CD4-positive, alpha-beta T cell (primary cell): ENCODE measurements around the gene TSPAN9. TPM values are rescaled to one million over a fixed set of nuclear protein-coding genes. Genes with fewer than 3 reads are reported as not detected.

ENCODE experiments used
- ATAC-seq: fragments of 200-7000 bp; cut with Tn5 transposase; one replicate; pipeline ENCODE4 v1.10.0; 2022; ENCODE audit warnings: mild to moderate bottlenecking; ENCODE audit not compliant: poor library complexity
- CTCF ChIA-PET: fragments of 350-600 bp; sonication (Branson Sonifier 250); formaldehyde crosslinking; loops from one replicate; lab custom pipeline; 2021; ENCODE audit warnings: antibody characterized with exemption, inconsistent platforms; lab: Charles Lee
- POLR2A ChIA-PET: fragments of 350-600 bp; sonication (Branson Sonifier 250); formaldehyde crosslinking; loops from one replicate; lab custom pipeline; 2021; ENCODE audit warnings: antibody characterized with exemption, inconsistent platforms; lab: Charles Lee
- DNase-seq, 14 experiments: peaks; one replicate each; pipeline ENCODE4 v3.0.0-alpha.2; 2013 to 2020; ENCODE audit warnings: mixed read lengths in 2 of 14
- H3K27ac ChIP-seq, 2 donors: one replicate each; pipeline versions ENCODE4 v1.5.1 to v1.7.0; 2013; ENCODE audit warnings: low read length in 2 of 2, low read depth in 1 of 2, mild to moderate bottlenecking in 1 of 2
- H3K27me3 ChIP-seq, 2 experiments: 1 replicate in 1 of 2; 2 replicates in 1 of 2; pipeline versions ENCODE4 v1.6.1 to v1.7.0; 2013; ENCODE audit warnings: low read length in 2 of 2, control low read depth in 1 of 2, mild to moderate bottlenecking in 1 of 2, moderate library complexity in 1 of 2; ENCODE audit not compliant: insufficient read depth in 2 of 2, control insufficient read depth in 1 of 2
- H3K36me3 ChIP-seq: one replicate; pipeline ENCODE4 v1.6.1; 2013; ENCODE audit warnings: low read length, control low read depth; ENCODE audit not compliant: insufficient read depth
- H3K4me1 ChIP-seq: one replicate; pipeline ENCODE4 v1.6.1; 2013; ENCODE audit warnings: low read length, control low read depth; ENCODE audit not compliant: insufficient read depth
- H3K4me3 ChIP-seq: one replicate; pipeline ENCODE4 v1.5.1; 2013; ENCODE audit warnings: mild to moderate bottlenecking, low read length, moderate library complexity
- H3K9me3 ChIP-seq, 2 experiments: 1 replicate in 1 of 2; 2 replicates in 1 of 2; pipeline versions ENCODE4 v1.6.1 to v1.7.0; 2013; ENCODE audit warnings: low read length in 2 of 2, mild to moderate bottlenecking in 2 of 2, control low read depth in 1 of 2, moderate library complexity in 1 of 2; ENCODE audit not compliant: control insufficient read depth in 1 of 2, insufficient read depth in 1 of 2
- H3K27ac Mint-ChIP-seq: one replicate; pipeline ENCODE4 v1.8.0; 2020; ENCODE audit warnings: mixed read lengths
- H3K27me3 Mint-ChIP-seq: one replicate; pipeline ENCODE4 v1.8.0; 2021; ENCODE audit warnings: mixed read lengths
- H3K36me3 Mint-ChIP-seq: one replicate; pipeline ENCODE4 v1.8.0; 2021; ENCODE audit warnings: low read depth, mixed read lengths
- H3K4me1 Mint-ChIP-seq: one replicate; pipeline ENCODE4 v1.8.0; 2021; ENCODE audit warnings: low read depth, mixed read lengths
- H3K4me3 Mint-ChIP-seq: one replicate; pipeline ENCODE4 v1.8.0; 2020; ENCODE audit warnings: mild to moderate bottlenecking, mixed read lengths
- H3K9me3 Mint-ChIP-seq: one replicate; pipeline ENCODE4 v1.8.0; 2020; ENCODE audit warnings: mixed read lengths
- intact Hi-C, 2 experiments: fragments of 100-400 bp; cut with DNase I in 1 of 2; cut with micrococcal nuclease in 1 of 2; formaldehyde crosslinking; loops; one replicate each; pipeline versions ENCODE4 v1.15.1 to v1.9.0; 2023 to 2025; cut with DNase I, micrococcal nuclease
- total RNA-seq, 174 experiments: library from RNA in 2 of 174; stranded (reverse) in 2 of 174; gene quantifications; one replicate each; pipeline ENCODE4 v1.2.3 and lab custom pipeline; 2021 to 2026
- TF ChIP-seq, protein P1 (sequence below): fragments of 200-600 bp; IDR thresholded peaks from one replicate; pipeline ENCODE4 v1.8.0; 2022; ENCODE audit warnings: antibody characterized with exemption, mild to moderate bottlenecking

The TSPAN9 gene
- total RNA-seq, 2 experiments from 2014 or later = 0.82 to 1.3 TPM

DNA sequence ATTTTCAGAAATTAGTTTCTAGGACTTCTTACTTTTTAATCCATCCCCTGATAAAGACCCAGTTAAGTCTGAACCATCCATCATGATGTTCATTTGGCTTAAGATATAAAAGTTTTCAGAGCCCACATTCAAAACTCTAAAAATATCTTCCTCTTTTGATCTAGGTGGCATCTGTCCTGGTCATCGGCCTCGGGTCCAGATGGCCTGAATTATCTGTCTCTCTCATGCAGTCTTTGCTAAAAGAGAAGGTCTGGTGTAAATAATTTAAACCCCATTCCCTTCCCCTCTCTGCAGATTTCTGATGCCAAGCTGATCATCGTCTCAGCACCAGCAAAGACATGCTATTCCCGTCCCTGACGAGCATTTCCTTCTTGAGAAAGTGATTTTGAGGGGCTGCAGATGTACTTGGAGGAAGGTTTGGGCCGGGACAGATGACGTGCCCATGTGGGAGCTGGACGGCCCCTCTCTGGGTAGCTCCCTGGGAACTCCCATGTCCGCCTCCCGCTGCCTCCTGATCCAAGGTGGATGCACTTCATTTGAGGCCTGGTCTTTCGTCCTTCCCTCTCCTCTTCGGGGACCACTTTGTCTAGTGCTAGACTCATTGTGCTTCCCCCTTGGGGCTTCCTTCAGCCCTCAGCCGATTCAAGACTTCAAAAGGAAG lies 240.8 kb downstream of the TSPAN9 start:
- Histone ChIP-seq H3K36me3 (no peaks in the 10 kb centered on the region), H3K4me3 (no peak overlapping the region), H3K27me3 (peaks cover 0 to 2% of the 10 kb centered on the region in 2 experiments), H3K27ac (no peak overlapping the region), H3K4me1 (no peaks in the 10 kb centered on the region), H3K9me3 (no peaks in the 10 kb centered on the region)
- Mint-ChIP-seq H3K27me3 (no peaks in the 10 kb centered on the region), H3K9me3 (no peaks in the 10 kb centered on the region), H3K36me3 (no peaks in the 10 kb centered on the region), H3K4me3 (no peak overlapping the region), H3K27ac (no peak overlapping the region), H3K4me1 (no peaks in the 10 kb centered on the region)
- ATAC-seq (no peak), DNase-seq (no peak)
- intact Hi-C loops = no loop called here
- TF ChIP-seq, protein P1, sequence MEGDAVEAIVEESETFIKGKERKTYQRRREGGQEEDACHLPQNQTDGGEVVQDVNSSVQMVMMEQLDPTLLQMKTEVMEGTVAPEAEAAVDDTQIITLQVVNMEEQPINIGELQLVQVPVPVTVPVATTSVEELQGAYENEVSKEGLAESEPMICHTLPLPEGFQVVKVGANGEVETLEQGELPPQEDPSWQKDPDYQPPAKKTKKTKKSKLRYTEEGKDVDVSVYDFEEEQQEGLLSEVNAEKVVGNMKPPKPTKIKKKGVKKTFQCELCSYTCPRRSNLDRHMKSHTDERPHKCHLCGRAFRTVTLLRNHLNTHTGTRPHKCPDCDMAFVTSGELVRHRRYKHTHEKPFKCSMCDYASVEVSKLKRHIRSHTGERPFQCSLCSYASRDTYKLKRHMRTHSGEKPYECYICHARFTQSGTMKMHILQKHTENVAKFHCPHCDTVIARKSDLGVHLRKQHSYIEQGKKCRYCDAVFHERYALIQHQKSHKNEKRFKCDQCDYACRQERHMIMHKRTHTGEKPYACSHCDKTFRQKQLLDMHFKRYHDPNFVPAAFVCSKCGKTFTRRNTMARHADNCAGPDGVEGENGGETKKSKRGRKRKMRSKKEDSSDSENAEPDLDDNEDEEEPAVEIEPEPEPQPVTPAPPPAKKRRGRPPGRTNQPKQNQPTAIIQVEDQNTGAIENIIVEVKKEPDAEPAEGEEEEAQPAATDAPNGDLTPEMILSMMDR = no peak
- ChIA-PET CTCF (no interaction called here), POLR2A (no interaction called here)

DNA sequence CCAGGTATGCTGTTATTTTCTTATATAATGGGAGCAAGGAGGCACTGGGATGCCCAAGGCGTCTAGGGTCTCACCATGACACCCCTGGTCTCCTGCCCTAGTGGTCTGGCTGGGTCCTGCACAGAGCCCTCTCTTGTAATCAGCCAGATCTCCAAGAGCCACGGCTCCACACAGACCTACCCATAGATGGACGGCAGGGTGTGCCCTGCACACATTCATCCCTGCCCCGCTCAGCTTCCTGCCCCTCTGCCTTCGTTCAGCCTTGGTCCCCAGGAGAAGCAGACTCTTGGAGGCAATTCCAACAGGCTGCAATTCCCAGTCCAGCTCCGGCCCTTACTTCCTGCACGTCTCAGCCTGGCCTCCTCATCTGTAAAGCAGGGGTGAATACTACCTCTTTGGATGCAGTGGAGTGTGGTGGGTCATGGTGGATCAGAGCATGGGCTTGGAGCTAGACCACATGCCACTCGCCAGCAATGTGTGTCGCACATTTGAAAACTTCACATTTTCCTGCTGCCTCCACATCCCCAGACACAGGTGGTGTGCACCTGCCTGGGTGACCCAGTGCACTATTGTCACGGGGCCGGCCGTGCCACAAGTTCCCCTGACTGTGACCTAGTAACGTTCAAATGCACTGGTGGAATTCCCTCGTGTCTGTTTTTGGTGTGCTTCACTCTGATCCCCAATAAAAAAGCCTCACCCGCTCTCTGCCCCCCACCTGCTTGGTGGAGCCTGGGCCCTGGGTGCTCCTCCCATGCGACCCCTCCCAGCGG lies 242.7 kb downstream of the TSPAN9 start:
- Histone ChIP-seq H3K27me3 (peaks cover 0 to 4% of the 10 kb centered on the region in 2 experiments), H3K9me3 (no peaks in the 10 kb centered on the region), H3K4me1 (no peaks in the 10 kb centered on the region), H3K4me3 (no peak overlapping the region), H3K36me3 (no peaks in the 10 kb centered on the region), H3K27ac (no peak overlapping the region)
- Mint-ChIP-seq H3K4me3 (no peak overlapping the region), H3K27ac (no peak overlapping the region), H3K4me1 (no peaks in the 10 kb centered on the region), H3K9me3 (no peaks in the 10 kb centered on the region), H3K27me3 (peaks cover under 1% of the 10 kb centered on the region), H3K36me3 (no peaks in the 10 kb centered on the region)
- intact Hi-C loops = no loop called here
- ATAC-seq (no peak), DNase-seq (no peak)
- POLR2A ChIA-PET = no interaction called here
- TF ChIP-seq, protein P1 = no peak
- CTCF ChIA-PET = no interaction called here

DNA sequence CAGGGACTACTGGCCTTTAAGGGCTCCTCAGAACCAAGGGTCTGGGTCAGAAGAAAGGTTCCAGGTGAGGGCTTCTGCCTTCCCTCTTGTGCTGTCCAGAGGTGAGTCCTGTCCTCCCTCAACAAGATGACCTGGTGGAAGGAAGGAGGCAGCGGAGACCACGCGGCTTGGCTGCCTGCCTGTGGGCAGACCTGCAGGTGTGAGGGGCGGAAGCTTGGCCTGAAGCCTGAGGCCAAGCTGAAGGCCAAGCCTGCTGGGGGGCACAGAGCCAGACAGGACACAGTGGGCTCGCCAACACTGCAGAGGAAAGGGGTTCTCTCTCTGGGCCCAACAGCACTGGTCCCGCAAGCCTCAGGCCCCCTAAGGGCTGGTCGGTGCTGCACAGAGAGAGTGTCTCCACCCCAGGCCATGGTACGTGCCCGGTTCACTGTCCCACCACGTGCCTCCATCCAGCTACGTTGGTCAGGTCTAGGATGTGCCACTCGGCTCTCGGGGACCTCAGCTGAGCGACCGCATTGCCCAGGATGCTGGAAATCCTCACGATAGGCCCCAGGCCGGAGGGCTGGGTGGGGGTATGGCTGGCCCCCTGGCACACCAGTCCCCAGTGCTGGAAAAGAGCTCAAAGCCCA lies 243.8 kb downstream of the TSPAN9 start:
- Histone ChIP-seq H3K9me3 (no peaks in the 10 kb centered on the region), H3K4me1 (no peaks in the 10 kb centered on the region), H3K27me3 (peaks cover 0 to 4% of the 10 kb centered on the region in 2 experiments), H3K4me3 (no peak overlapping the region), H3K36me3 (no peaks in the 10 kb centered on the region), H3K27ac (no peak overlapping the region)
- no peak overlapping the region for H3K4me3 Mint-ChIP-seq
- DNase-seq = no peak
- H3K9me3 Mint-ChIP-seq = no peaks in the 10 kb centered on the region
- H3K27ac Mint-ChIP-seq = no peak overlapping the region
- H3K4me1 Mint-ChIP-seq = no peaks in the 10 kb centered on the region
- intact Hi-C loops = no loop called here
- ChIA-PET POLR2A (no interaction called here), CTCF (no interaction called here)
- peaks cover 3% of the 10 kb centered on the region for H3K27me3 Mint-ChIP-seq
- H3K36me3 Mint-ChIP-seq = no peaks in the 10 kb centered on the region
- TF ChIP-seq, protein P1 = no peak
- ATAC-seq = no peak
